Left lung (tissue), 10 donors: Measurements from ENCODE around the gene HPS1. TPM values are rescaled to one million over a fixed set of nuclear protein-coding genes. Genes with fewer than 3 reads are reported as not detected.

Experiments used
- ATAC-seq: fragments of 200-7000 bp; cut with Tn5 transposase; one replicate; pipeline ENCODE4 v1.9.1; 2020; ENCODE audit warnings: moderate library complexity
- DNase-seq, 4 donors: peaks; one replicate each; pipeline ENCODE4 v3.0.0-alpha.2; 2013 to 2020
- H3K27ac ChIP-seq, 2 donors: fragments of 200-600 bp; sonication (generic) in 1 of 2; one replicate each; pipeline versions ENCODE4 v1.5.0 to v1.8.0; 2020 to 2021
- H3K27me3 ChIP-seq, 2 donors: fragments of 200-600 bp; sonication (generic) in 1 of 2; one replicate each; pipeline versions ENCODE4 v1.5.0 to v1.8.0; 2020 to 2021
- H3K36me3 ChIP-seq, 2 donors: fragments of 200-600 bp; sonication (generic) in 1 of 2; one replicate each; pipeline versions ENCODE4 v1.5.0 to v1.8.0; 2020 to 2021
- H3K4me1 ChIP-seq, 2 donors: fragments of 200-600 bp; one replicate each; pipeline ENCODE4 v1.8.0; 2021
- H3K4me3 ChIP-seq, 2 donors: fragments of 200-600 bp; sonication (generic) in 1 of 2; one replicate each; pipeline versions ENCODE4 v1.5.0 to v1.8.0; 2020 to 2021; ENCODE audit warnings: mild to moderate bottlenecking in 1 of 2
- H3K9me3 ChIP-seq, 2 donors: fragments of 200-600 bp; sonication (generic) in 1 of 2; one replicate each; pipeline versions ENCODE4 v1.5.0 to v1.8.0; 2020 to 2021
- intact Hi-C, 2 donors: fragments of 100-400 bp; cut with DNase I; formaldehyde crosslinking; loops; one replicate each; pipeline versions ENCODE4 v1.11.2 to v1.14.2; 2022
- polyA plus RNA-seq, 6 donors: library from polyadenylated mRNA; unstranded; fragments of 120-200 nt; gene quantifications; one replicate each; pipeline ENCODE4 v1.2.1, GENCODE V29; 2013; ENCODE audit not compliant: insufficient read length in 6 of 6
- total RNA-seq, 2 donors: library from RNA; stranded (reverse); fragmentation: NEBNext Ultra II Directional; extraction: Animal tissue kit (Norgen Biotek cat#: 25700); gene quantifications; one replicate each; pipeline ENCODE4 v1.2.1, GENCODE V29; 2021
- TF ChIP-seq, protein P1 (sequence below), 2 donors: fragments of 200-600 bp; sonication (generic) in 1 of 2; IDR thresholded peaks; one replicate each; pipeline versions ENCODE4 v1.5.0 to v1.8.0; 2021; ENCODE audit warnings: antibody characterized with exemption in 2 of 2
- donor health status: DM: no; HTN: yes; CAD: no.
- donor health status: DM: no; HTN: no; CAD: no.

HPS1 gene
- total and polyA plus RNA-seq, 8 donors, result 32.1 to 95.0 (median 36.8) TPM

DNA sequence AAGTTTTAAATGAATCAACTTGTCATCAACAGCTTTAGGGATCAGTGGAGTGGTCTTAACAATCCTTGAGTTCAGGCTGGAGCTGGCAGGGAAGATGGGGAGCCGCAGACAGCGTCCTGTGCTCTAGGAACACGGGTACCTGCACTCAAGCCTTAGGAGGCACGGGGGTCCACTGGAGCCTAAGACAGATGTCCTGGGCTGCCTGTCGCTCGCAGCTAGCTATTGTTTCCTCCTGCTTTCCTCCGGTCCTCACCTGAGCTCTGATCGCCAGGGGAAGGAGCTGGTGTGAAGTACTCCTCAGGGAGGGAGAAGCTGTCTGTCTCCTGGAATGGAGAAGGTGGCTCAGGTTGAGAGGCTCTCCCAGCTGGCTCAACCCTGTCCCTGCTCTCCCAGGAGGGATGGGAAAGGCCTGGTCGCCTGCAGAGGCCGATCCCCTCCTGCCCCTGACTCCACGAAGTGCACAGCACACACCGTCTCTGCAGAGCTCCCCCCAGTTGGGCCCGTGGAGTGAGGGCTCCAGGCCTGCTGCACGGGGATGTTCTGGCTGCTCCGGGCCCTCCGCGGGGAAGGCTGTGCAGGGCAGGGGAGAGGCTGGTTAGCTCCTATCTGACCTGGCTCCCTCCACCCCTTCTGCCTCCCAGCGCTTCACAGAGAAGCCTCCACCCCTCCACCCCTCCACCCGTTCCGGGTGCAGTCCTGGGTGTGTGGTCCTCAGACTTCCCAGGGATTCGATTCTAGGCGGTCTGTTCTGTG is 17.2 kb downstream of the HPS1 start:
- no peak for ATAC-seq
- intact Hi-C loops, result no loop called here
- Histone ChIP-seq H3K4me3 (no peak overlapping the region), H3K9me3 (peaks cover 0 to 8% of the 10 kb centered on the region in 2 donors), H3K27ac (no peak overlapping the region), H3K4me1 (no peaks in the 10 kb centered on the region), H3K27me3 (no peaks in the 10 kb centered on the region), H3K36me3 (peaks cover 0 to 98% of the 10 kb centered on the region in 2 donors)
- TF ChIP-seq, protein P1, sequence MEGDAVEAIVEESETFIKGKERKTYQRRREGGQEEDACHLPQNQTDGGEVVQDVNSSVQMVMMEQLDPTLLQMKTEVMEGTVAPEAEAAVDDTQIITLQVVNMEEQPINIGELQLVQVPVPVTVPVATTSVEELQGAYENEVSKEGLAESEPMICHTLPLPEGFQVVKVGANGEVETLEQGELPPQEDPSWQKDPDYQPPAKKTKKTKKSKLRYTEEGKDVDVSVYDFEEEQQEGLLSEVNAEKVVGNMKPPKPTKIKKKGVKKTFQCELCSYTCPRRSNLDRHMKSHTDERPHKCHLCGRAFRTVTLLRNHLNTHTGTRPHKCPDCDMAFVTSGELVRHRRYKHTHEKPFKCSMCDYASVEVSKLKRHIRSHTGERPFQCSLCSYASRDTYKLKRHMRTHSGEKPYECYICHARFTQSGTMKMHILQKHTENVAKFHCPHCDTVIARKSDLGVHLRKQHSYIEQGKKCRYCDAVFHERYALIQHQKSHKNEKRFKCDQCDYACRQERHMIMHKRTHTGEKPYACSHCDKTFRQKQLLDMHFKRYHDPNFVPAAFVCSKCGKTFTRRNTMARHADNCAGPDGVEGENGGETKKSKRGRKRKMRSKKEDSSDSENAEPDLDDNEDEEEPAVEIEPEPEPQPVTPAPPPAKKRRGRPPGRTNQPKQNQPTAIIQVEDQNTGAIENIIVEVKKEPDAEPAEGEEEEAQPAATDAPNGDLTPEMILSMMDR (IDR thresholded peaks at IDR 0.05), result no peak
- no peak for DNase-seq

DNA sequence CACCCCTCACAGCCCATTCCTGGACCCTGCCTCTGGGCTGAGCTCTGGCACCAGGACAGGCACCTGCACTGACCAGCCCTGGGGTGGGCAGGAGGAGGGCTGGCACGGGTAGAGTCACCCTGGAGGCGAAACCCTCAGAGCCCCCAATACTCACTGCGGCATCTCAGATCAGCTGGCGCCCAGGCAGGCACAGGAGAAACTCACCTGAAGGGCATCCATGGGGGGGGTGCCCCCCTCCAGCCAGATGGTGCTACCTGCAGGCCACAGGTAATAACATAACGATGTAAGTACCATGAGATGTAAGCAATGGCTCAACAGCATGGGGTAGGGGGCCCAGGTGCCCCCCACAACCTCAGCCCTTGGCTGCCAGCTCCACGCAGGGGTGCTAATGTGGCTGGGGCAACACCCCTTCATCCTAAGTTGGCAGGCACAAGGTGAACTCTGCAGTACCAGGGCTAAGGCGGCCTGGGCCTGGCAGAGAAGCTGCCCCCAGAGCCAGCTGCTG is 19.7 kb downstream of the HPS1 start:
- no peaks in the 10 kb centered on the region for H3K4me1 ChIP-seq
- H3K36me3 ChIP-seq, result peaks cover 0 to 98% of the 10 kb centered on the region in 2 donors
- intact Hi-C loops, result no loop called here
- no peak overlapping the region for H3K27ac ChIP-seq
- TF ChIP-seq, protein P1 (IDR thresholded peaks at IDR 0.05), result no peak
- no peak overlapping the region for H3K4me3 ChIP-seq
- ATAC-seq (no peak), DNase-seq (no peak)
- H3K27me3 ChIP-seq, result no peaks in the 10 kb centered on the region
- H3K9me3 ChIP-seq, result no peaks in the 10 kb centered on the region

DNA sequence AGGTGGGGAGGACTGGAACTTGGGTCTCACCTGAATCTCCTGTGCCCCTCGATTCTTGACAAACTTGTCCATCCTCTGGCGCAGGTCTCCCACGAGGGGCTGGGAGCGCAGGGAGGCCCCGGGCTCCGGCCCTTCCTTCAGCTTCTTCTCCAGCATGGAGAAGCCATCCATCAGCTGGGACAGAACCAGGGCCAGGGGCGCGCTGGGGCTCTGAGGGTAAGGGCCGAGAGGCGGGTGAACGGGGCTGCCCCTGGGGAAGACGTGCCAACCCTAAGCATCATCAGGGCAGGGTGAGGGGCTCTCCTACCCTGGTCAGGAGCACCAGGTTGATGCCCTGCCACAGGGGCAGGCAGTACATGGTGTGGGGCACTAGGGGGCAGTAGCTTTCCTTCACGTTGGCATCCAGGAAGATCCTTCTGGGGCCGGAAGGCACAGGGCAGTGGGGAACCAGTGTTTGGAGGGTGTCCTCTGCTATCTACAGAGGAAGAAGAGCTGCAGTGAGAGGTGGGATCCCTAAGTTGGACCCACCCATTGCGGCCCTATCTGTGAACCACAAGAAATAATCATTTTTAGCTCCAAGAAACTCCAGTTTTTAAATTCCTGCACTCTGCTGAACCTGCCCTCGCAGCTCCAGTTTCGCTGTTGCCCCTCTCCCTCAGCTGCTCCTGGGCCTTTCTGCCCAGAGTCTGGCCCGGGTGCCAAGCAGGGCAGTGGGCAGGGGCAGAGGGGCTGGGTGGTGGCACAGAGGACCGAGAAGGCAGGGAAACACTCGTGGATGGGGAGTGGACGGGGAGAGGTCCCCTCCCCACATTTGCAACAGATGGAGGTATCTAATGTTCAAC is 21.0 kb downstream of the HPS1 start:
- peaks cover 0 to 96% of the 10 kb centered on the region in 2 donors for H3K36me3 ChIP-seq
- intact Hi-C loops, result no loop called here
- ATAC-seq, result peak; percentile 85

DNA sequence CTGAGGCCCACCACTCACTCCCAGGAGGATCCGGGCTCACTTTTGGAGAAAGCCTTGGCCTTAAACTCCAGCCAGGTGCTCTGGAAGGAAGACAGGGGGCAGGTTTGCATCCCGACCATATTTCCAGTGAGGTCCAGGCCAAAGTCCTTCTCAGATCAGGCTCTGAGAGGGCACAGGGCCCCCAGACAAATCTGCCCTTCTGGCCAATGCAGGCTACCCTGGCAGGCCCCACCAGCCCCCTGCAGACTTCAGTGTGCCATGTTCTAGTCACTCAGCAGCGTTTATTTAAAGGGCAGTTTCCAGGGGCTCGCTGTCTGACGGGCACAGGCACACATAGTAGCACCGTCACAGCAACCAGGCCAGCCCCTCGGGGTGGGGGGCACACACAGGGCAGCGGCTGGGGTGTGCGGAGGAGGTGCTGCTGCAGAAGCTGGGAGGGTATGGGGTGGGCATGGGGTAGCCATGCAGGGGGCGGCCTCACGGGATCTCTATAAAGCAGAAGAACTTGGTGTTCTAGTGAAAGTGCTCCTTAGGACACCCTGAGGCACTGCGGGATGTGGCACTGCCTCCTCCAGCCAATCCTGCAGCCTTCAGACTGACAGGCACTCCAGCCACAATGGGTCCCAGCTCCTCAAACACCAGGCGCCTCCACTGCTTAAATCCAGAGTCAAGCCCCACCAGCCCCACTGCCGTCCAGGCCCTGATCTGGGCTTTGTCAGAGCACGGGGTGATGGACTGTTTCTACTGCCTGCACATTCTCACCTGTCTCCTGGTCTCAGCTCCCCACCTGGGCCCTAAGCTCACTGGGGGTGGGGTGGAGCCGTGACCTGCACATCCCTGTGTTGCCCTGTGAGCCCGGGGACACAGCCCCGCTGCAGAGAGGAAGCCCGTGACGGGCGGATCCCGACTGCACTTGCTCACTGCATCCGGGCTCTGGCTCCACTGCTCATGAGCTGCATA is 22.2 kb downstream of the HPS1 start:
- no peak for ATAC-seq
- H3K27ac ChIP-seq, result no peak overlapping the region
- DNase-seq, result no peak
- no peaks in the 10 kb centered on the region for H3K4me1 ChIP-seq
- TF ChIP-seq, protein P1 (IDR thresholded peaks at IDR 0.05), result no peak
- intact Hi-C loops, result no loop called here
- H3K9me3 ChIP-seq, result no peaks in the 10 kb centered on the region
- no peaks in the 10 kb centered on the region for H3K27me3 ChIP-seq
- peaks cover 0 to 96% of the 10 kb centered on the region in 2 donors for H3K36me3 ChIP-seq
- no peak overlapping the region for H3K4me3 ChIP-seq

More for the DNA sequence above, 21.0 kb downstream of the HPS1 start:
- H3K4me3 ChIP-seq, result no peak overlapping the region
- DNase-seq, result peak in 1 of 4 donors; percentile 31
- H3K9me3 ChIP-seq, result no peaks in the 10 kb centered on the region
- H3K27me3 ChIP-seq, result no peaks in the 10 kb centered on the region
- TF ChIP-seq, protein P1 (IDR thresholded peaks at IDR 0.05), result peak; percentile 46 to 71
- H3K27ac ChIP-seq, result no peak overlapping the region
- no peaks in the 10 kb centered on the region for H3K4me1 ChIP-seq
